ENCODE measurements around the gene P2RX7.

The P2RX7 gene

GRCh38 chr12:121124402-121125109, 8.1 kb upstream of the P2RX7 start:
- no peak for TF ChIP-seq EP300 (IDR thresholded peaks at IDR 0.05; ENCODE audit: borderline replicate concordance)
- TF ChIP-seq TCF12 (IDR thresholded peaks at IDR 0.05; ENCODE audit: low read depth), result no peak
- no peak for TF ChIP-seq TAF1 (IDR thresholded peaks at IDR 0.05; ENCODE audit: low read depth)
- no peak for TF ChIP-seq ZBTB7A (IDR thresholded peaks at IDR 0.05; ENCODE audit: low read depth)
- TF ChIP-seq EGR1 (IDR thresholded peaks at IDR 0.05), result no peak
- no peak for TF ChIP-seq YY1 (IDR thresholded peaks at IDR 0.05; ENCODE audit: low read depth)
- TF ChIP-seq, protein P1, sequence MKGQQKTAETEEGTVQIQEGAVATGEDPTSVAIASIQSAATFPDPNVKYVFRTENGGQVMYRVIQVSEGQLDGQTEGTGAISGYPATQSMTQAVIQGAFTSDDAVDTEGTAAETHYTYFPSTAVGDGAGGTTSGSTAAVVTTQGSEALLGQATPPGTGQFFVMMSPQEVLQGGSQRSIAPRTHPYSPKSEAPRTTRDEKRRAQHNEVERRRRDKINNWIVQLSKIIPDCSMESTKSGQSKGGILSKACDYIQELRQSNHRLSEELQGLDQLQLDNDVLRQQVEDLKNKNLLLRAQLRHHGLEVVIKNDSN (IDR thresholded peaks at IDR 0.05), result no peak
- no peak for TF ChIP-seq CREB1 (IDR thresholded peaks at IDR 0.05; ENCODE audit: low read depth)
- TF ChIP-seq FOXM1 (IDR thresholded peaks at IDR 0.05; ENCODE audit: borderline replicate concordance, low read depth), result no peak
- no peak for TF ChIP-seq CEBPB (IDR thresholded peaks at IDR 0.05)

- TF ChIP-seq FOXM1 (IDR thresholded peaks at IDR 0.05; ENCODE audit: borderline replicate concordance, low read depth) (no peak), YY1 (IDR thresholded peaks at IDR 0.05; ENCODE audit: low read depth) (no peak), RAD21 (IDR thresholded peaks at IDR 0.05; ENCODE audit: low read depth) (no peak), CEBPB (IDR thresholded peaks at IDR 0.05) (no peak)
Observed at GRCh38 chr12:121127501-121127900, 5.2 kb upstream of the P2RX7 start.

DNA sequence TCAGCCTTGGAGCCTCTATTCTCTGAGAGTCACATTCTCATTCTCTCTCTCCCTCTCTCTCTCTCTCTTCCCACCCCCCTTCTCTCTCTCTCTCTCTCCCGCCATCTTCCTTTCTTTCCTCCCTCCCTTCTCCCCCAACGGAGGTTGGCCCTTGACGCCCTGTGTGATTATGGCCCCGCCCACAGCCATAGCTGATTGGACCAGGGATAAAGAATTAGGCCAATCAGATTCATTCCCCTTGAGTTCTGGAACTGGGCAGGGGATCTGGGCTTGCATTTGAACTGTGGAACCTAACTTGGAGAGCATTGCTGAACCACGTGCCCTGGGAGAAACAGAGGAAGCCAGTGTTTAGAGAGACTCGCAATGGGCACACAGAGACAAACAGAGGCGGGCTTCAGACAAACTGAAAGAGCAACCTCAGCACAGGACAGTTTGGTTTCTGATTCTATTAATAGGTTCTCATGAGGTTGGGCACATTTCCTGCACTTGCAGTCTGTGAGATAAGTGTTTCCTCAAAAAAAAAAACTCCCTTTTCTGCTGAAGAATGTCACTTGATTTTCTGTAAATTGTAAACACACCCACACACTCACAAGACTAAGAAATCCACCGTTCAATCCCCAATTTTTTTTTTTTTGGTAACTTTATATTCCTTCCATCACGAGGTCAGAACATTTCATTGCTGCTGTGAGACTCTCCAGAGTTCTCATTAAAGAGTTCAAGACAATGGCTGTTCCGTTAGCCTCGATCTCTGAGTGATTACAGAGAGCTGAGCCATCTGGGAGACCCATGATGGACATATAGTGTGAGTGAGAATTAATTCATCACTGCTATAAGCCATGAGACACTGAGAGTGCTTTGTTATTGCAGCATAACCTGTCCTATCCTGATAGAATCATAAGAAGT, 3.5 kb upstream of the P2RX7 start:
- TF ChIP-seq ZBTB7A (IDR thresholded peaks at IDR 0.05; ENCODE audit: low read depth) (no peak), MAX (IDR thresholded peaks at IDR 0.05) (peak; percentile 65; the same call in 1 of the 2 replicates)
- TF ChIP-seq, protein P1 (IDR thresholded peaks at IDR 0.05), result 0 out of 2 replicates have a peak, but pooled peaks have one; percentile 16

DNA sequence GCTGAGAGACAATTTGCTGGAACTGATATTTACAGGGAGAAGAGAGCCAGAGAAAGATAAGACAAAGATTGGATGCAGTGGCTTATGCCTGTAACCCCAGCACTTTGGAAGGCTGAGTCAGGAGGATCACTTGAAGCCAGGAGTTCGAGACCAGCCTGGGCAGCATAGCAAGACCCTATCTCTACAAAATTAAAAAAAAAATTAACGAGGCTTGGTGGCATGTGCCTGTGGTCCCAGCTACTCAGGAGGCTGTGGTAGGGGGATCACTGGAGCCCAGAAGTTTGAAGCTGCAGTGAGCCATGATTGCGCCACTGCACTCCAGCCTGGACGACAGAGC, 2.9 kb upstream of the P2RX7 start:
- TF ChIP-seq NFIC (IDR thresholded peaks at IDR 0.05), result no peak
- no peak for TF ChIP-seq EP300 (IDR thresholded peaks at IDR 0.05; ENCODE audit: borderline replicate concordance)
- no peak for TF ChIP-seq EGR1 (IDR thresholded peaks at IDR 0.05)
- no peak for TF ChIP-seq MAX (IDR thresholded peaks at IDR 0.05)
- TF ChIP-seq TCF12 (IDR thresholded peaks at IDR 0.05; ENCODE audit: low read depth), result no peak
- TF ChIP-seq FOXM1 (IDR thresholded peaks at IDR 0.05; ENCODE audit: borderline replicate concordance, low read depth), result no peak
- no peak for TF ChIP-seq CEBPB (IDR thresholded peaks at IDR 0.05)
- no peak for TF ChIP-seq RAD21 (IDR thresholded peaks at IDR 0.05; ENCODE audit: low read depth)
- TF ChIP-seq, protein P1 (IDR thresholded peaks at IDR 0.05), result no peak
- no peak for TF ChIP-seq ZBTB7A (IDR thresholded peaks at IDR 0.05; ENCODE audit: low read depth)
- TF ChIP-seq TEAD4 (IDR thresholded peaks at IDR 0.05), result no peak
- TF ChIP-seq REST (IDR thresholded peaks at IDR 0.05; ENCODE audit: low read depth), result no peak
- no peak for TF ChIP-seq TAF1 (IDR thresholded peaks at IDR 0.05; ENCODE audit: low read depth)
- TF ChIP-seq CREB1 (IDR thresholded peaks at IDR 0.05; ENCODE audit: low read depth), result no peak

GRCh38 chr12:121130866-121131373, 1.8 kb upstream of the P2RX7 start:
- TF ChIP-seq REST (IDR thresholded peaks at IDR 0.05; ENCODE audit: low read depth) (peak; percentile 42; the same call in 1 of the 2 replicates), RAD21 (IDR thresholded peaks at IDR 0.05; ENCODE audit: low read depth) (no peak)
